GM21529 (cell line): ENCODE data around the gene MBNL1.
"Not testable (repeated sequence)": the region's sequence is repeated elsewhere in the genome, so short reads cannot be mapped to it uniquely, and the experiment has no call there.

Experiments used
- ATAC-seq: cut with Tn5 transposase; IDR thresholded peaks from one replicate; pipeline ENCODE4 v1.9.1; 2021; ENCODE audit not compliant: unreplicated experiment

The MBNL1 gene

DNA sequence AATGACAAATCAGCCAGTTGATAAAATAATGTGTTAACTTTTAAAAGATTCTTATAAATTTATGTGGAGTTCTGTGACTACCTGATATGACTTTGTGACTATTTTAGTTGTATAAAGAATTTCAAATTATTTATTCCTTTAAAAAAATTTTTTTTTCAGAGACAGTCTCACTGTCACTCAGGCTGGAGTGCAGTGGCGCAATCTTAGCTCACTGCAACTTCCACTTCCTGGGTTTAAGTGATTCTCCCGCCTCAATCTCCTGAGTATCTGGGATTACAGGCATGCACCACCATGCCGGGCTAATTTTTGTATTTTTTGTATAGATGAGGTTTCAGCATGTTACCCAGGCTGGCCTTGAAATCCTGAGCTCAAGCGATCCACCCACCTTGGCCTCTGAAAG, 48.5 kb downstream of the MBNL1 start:
- ATAC-seq: no peak

GRCh38 chr3:152317956-152318355, 49.2 kb downstream of the MBNL1 start:
- no peak for ATAC-seq

DNA sequence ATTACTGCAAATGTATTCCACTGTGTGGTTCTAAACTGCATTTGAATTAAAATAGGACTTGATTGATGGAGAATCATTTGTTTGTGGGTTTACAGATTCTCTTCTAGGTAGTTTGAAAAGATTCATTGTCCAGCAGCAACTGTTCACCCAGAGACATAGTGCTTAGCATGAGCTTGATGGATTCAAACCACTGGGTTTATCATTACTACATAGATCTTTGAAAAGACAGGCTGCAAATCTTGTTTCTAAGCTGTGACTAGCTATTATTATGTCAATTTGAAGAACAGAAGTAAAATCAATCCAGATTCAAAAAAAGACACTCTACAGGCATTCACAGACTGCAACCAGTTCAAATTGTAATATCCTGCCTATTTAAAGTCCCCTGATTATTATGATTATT, 49.8 kb downstream of the MBNL1 start:
- ATAC-seq: no peak

GRCh38 chr3:152319256-152319655, 50.5 kb downstream of the MBNL1 start:
- ATAC-seq: no peak

GRCh38 chr3:152319831-152320617, 51.3 kb downstream of the MBNL1 start:
- no peak for ATAC-seq

DNA sequence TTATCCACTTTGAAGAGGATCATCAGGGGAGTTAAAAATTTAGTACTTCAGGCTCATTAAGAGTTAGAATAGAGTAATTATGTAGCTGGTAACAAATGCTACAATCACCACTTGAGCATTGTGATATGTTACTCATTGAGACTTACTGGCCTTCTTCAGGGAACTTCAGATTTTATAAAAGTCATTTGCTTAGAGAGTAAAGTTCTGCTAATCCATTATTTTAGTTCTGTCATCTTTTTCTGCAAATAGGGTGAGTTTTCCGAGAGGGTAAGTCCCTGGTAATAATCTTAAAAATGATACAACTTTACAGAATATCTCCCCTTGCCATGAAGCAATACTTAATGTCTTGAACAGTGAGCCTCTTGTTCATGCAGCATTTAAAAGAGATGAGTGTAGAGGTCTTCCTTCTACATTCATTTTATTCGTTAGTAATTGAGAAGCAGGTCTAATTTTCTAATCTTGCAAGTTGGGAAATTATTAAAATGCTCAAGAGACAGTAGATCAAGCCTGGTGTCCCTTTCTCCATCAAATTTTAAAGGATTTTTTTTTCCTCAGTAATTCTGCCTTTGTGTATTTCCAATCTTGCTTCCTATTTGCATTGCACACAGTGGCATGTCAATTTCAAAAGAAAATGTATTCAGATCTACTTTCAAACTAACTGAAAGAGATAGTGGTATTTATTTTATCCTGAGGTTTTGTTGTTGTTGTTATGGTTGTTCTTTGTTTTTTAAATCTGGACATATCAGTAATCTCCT, 52.6 kb downstream of the MBNL1 start:
- ATAC-seq: no peak

- no peak for ATAC-seq
Measured at GRCh38 chr3:152321955-152322377, 53.2 kb downstream of the MBNL1 start.

GRCh38 chr3:152322756-152323155, 54.0 kb downstream of the MBNL1 start:
- ATAC-seq: peak; percentile 57

GRCh38 chr3:152323834-152324233, 55.1 kb downstream of the MBNL1 start:
- ATAC-seq: peak; percentile 82

GRCh38 chr3:152325136-152325535, 56.4 kb downstream of the MBNL1 start:
- ATAC-seq: no peak

DNA sequence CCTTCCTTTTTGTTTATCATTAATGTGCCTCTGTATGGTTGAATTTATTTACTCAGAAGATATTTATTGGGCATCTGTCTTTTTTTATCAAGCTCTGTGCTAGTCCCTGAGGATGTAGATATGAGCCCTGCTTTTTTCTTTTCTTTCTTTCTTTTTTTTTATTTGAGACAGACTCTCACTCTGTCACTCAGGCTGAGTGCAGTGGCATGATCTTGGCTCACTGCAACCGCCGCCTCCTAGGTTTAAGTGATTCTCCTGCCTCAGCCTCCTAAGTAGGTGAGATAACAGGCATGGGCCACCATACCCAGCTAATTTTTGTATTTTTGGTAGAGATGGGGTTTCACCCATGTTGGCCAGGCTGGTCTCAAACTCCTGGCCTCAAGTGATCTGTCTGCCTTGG, 58.5 kb downstream of the MBNL1 start:
- ATAC-seq: no peak

DNA sequence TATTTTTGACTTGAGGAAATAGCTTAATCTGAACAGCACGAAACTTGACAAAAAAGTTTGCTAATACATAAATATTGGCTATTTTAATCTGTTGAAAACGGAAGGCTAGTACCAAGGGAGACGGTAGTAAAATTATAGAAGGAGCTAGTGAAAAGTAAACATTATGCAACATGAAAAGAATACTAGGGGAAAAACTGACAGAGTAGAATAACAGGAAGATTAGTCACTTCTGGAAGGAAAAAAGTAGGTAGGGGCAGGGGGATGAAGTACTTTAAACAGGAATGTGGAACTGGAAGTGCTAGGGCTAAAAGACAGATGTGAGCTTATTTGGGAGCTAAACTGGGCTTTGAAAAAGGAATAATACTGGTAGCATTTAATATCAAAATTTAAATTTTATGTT, 60.1 kb downstream of the MBNL1 start:
- ATAC-seq: no peak

- no peak for ATAC-seq
Measured at GRCh38 chr3:152330559-152330958, 61.8 kb downstream of the MBNL1 start.

GRCh38 chr3:152331018-152331541, 62.4 kb downstream of the MBNL1 start:
- ATAC-seq: no peak

GRCh38 chr3:152331998-152332397, 63.3 kb downstream of the MBNL1 start:
- ATAC-seq: no peak

GRCh38 chr3:152333928-152334327, 65.2 kb downstream of the MBNL1 start:
- no peak for ATAC-seq

GRCh38 chr3:152334761-152335160, 66.0 kb downstream of the MBNL1 start:
- ATAC-seq: no peak

DNA sequence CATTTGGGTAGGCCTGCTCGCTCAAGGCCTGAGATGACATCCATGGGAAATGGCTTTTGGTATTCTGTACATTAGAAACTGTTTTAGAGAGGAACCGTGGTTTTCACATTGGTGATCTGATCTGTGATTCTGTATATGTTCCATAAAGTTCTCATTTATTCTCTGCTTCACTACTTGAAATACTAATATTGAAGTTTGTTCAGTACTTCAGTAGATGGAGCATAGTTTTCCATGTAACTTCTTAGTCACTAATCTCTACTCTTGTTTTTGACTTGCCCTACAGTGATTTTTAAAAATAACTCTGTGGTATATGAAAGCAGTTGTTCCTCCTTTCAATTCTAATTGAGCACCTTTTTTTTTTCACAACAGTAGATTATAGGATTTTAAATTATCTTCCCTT, 66.5 kb downstream of the MBNL1 start:
- ATAC-seq: peak; percentile 40

DNA sequence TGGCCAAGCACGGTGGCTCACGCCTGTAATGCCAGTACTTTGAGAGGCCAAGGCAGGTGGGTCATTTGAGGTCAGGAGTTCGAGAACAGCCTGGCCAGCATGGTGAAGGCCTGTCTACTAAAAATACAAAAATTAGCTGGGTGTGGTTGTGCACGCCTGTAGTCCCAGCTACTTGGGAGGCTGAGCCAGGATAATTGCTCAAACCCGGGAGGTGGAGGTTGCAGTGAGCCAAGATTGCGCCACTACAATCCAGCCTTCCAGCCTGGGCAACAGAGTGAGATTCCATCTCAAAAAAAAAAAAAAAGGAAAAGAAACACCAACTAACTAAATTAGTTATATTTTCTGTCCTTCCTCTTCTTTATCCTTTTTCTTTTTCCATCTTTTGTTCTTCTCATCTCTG, 68.6 kb downstream of the MBNL1 start:
- not testable (repeated sequence) for ATAC-seq

- ATAC-seq: no peak
Measured at GRCh38 chr3:152338159-152338720, 69.5 kb downstream of the MBNL1 start.

DNA sequence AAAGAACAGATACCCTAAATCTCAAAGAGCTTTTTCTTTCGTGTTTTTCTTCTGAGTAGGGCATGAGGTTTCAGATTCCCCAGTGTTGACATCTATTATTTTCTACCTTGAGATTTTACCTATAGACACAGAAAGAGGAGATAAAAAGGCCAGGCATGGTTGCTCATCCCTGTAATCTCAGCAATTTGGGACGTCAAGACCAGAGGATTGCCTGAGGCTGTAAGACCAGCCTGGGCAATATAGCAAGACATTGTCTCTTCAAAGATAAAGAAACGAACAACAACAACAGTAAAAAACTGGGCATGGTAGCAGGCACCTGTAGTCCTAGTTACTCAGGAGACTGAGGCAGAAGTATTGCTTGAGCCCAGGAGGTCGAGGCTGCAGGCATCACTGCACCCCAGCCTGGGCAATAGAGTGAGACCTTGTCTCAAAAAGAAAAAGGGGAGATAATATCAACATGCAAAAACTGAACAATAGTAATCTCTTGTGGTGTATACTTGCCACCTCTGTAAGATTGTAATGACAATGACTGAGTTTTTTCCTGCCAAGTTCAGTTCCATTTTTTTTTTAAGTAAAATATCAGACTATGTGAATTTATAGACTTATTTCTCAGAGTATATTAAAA, 71.3 kb downstream of the MBNL1 start:
- ATAC-seq: no peak
